Mesendoderm (in vitro differentiated cells): ENCODE measurements around the gene ZFP92.

Experiments used
- DNase-seq: peaks from one replicate; pipeline ENCODE4 v3.0.0; 2013
- H2AK5ac ChIP-seq: 2 replicates; pipeline ENCODE4 v1.6.1; 2013; ENCODE audit warnings: low read length, inconsistent platforms
- H2BK120ac ChIP-seq: 2 replicates; pipeline ENCODE4 v1.6.1; 2013; ENCODE audit warnings: low read depth, mild to moderate bottlenecking, low read length, moderate library complexity, mixed read lengths
- H2BK15ac ChIP-seq: replicated peaks from 2 replicates; pipeline ENCODE4 v1.6.1; 2013; ENCODE audit warnings: low read depth, mild to moderate bottlenecking, moderate library complexity
- H2BK5ac ChIP-seq: 2 replicates; pipeline ENCODE4 v1.6.1; 2013; ENCODE audit warnings: low read length, inconsistent platforms
- H3K18ac ChIP-seq: 2 replicates; pipeline ENCODE4 v1.6.1; 2013; ENCODE audit warnings: mild to moderate bottlenecking, low read length, mixed read lengths
- H3K23ac ChIP-seq: one replicate; pipeline ENCODE4 v1.6.1; 2013; ENCODE audit warnings: low read length
- H3K27ac ChIP-seq: 2 replicates; pipeline ENCODE4 v1.5.1; 2013; ENCODE audit warnings: low read depth, mild to moderate bottlenecking, inconsistent platforms, low read length, moderate library complexity
- H3K27me3 ChIP-seq: 2 replicates; pipeline ENCODE4 v1.6.1; 2013; ENCODE audit warnings: low read length, control low read depth, mild to moderate bottlenecking, inconsistent platforms; ENCODE audit not compliant: insufficient read depth, poor library complexity
- H3K36me3 ChIP-seq: 2 replicates; pipeline ENCODE4 v1.6.1; 2013; ENCODE audit warnings: low read length, inconsistent platforms; ENCODE audit not compliant: control insufficient read depth, insufficient read depth
- H3K4ac ChIP-seq: one replicate; pipeline ENCODE4 v1.6.1; 2013; ENCODE audit warnings: low read depth, mild to moderate bottlenecking, low read length, moderate library complexity
- H3K4me1 ChIP-seq: 2 replicates; pipeline ENCODE4 v1.6.1; 2013; ENCODE audit warnings: low read depth, low read length, inconsistent platforms; ENCODE audit not compliant: control insufficient read depth
- H3K4me2 ChIP-seq: 2 replicates; pipeline ENCODE4 v1.6.1; 2013; ENCODE audit warnings: low read length
- H3K4me3 ChIP-seq: 2 replicates; pipeline ENCODE4 v1.5.1; 2013; ENCODE audit warnings: mild to moderate bottlenecking, low read length
- H3K56ac ChIP-seq: one replicate; pipeline ENCODE4 v1.6.1; 2013; ENCODE audit warnings: low read length
- H3K79me1 ChIP-seq: 2 replicates; pipeline ENCODE4 v1.6.1; 2013; ENCODE audit warnings: low read length, inconsistent platforms
- H3K79me2 ChIP-seq: 2 replicates; pipeline ENCODE4 v1.6.1; 2013; ENCODE audit warnings: mild to moderate bottlenecking, low read length; ENCODE audit not compliant: control insufficient read depth, insufficient read depth
- H3K9ac ChIP-seq: 2 replicates; pipeline ENCODE4 v1.6.1; 2013; ENCODE audit warnings: low read length, inconsistent platforms
- H4K5ac ChIP-seq: one replicate; pipeline ENCODE4 v1.6.1; 2013; ENCODE audit warnings: low read length
- H4K8ac ChIP-seq: one replicate; pipeline ENCODE4 v1.6.1; 2013; ENCODE audit warnings: low read depth, mild to moderate bottlenecking, control low read depth, low read length, moderate library complexity
- WGBS: extraction: QIAGEN DNeasy Blood & Tissue Kit; methylation state at CpG from one replicate; pipeline ENCODE4 v1.1.7; 2013; ENCODE audit warnings: low lambda C conversion rate, missing lambda C conversion rate; ENCODE audit not compliant: insufficient coverage; ENCODE audit errors: extremely low coverage; 5-methylcytosine and 5-hydroxymethylcytosine counted together

The ZFP92 gene

DNA sequence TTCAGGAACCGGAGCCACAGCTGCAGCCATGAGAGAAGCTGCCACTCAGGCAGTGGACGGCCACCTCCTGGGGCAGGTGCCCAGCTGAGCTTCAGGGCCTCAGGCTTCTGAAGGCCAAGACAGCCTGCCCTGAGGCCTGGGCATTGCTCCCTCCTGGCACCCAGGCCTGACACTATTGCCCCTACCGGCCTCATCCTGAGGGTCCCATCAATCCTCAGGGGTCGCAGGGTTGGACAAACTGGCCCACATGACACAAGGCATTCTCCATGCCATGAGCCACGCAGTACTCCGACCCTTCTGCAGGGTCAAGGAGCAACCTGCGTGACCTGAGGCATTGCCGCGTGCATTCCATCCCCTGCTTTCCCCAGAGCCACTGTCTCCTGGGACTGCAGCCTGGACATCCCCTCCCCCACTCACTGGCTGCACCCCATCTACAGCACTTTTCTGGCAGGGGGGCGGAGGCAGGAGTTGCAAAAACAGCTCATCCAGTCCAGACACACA, 3.0 kb upstream of the ZFP92 start:
- Histone ChIP-seq H3K27me3 (no peaks in the 10 kb centered on the region), H2BK15ac (no peak overlapping the region), H3K4me1 (no peaks in the 10 kb centered on the region), H2BK5ac (no peak overlapping the region), H3K9ac (no peak overlapping the region), H3K4me2 (no peak overlapping the region), H2BK120ac (no peak overlapping the region), H3K18ac (no peak overlapping the region), H3K23ac (no peak overlapping the region), H3K79me1 (no peaks in the 10 kb centered on the region), H2AK5ac (no peak overlapping the region), H4K8ac (no peak overlapping the region), H3K27ac (no peak overlapping the region), H3K36me3 (no peaks in the 10 kb centered on the region), H3K79me2 (no peaks in the 10 kb centered on the region), H4K5ac (no peak overlapping the region), H3K56ac (no peak overlapping the region), H3K4me3 (no peak overlapping the region), H3K4ac (no peak overlapping the region)
- no peak for DNase-seq
- WGBS, result no CpG with 5 or more reads among the region's 10 CpGs

DNA sequence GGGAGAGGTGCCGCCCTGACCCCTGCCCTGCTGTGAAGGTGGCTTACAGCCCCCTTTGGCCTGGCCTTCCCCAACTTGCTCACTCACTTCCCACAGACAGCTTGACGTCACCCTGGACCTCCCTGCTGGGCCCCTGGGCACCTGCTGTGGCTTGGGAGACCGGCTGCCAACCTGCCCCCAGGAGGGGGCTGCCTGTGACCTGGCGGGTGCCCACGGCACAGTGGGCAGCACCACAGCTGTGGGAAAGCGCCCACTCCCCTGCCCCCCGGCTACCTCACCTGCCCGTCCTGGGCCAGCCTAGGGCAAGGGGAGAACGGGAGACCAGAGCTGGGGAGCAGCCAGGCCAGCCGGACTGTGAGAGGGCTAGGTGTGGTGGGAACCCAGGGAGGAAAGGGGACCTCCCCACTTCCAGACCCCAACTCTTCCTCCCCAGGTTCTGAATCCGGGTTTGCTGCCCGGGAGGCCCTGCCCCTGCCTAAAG, 2.4 kb upstream of the ZFP92 start:
- H3K27me3 ChIP-seq, result no peaks in the 10 kb centered on the region

DNA sequence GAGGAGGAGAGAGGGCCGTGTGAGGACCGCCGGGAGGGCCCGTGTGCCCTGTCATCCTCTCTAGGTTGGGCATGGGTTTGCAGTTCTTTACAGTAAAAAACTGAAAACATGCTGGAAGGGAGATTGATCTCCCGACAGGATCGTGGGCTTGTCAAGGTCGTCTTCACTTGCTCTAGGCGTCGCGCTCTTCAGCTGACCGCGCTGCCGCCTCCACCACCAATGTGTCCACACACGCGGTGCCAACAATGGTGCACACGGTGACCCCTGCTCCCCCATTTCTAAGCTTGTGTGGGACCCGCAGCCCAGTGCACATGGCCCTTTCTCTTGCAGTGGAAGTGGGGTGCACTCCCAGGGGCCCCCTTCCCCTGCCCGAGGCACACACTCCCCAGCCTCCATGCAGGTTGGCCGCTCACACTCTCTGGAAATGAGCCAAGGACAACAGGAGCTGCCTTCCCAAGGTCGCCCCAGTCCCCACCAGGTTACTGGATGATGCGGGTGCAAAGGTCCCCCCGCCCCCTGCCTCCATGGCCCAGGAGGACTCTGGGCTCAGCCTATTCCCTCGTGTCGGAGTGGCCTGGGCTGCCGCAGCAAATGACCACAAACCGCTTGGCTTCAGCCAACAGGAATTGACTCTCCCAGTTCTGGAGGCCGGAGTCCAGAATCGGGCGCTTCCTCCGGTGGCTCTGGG, 1.7 kb upstream of the ZFP92 start:
- Histone ChIP-seq H3K4me3 (no peak overlapping the region), H4K5ac (no peak overlapping the region), H3K79me1 (no peaks in the 10 kb centered on the region), H3K36me3 (no peaks in the 10 kb centered on the region), H2BK15ac (no peak overlapping the region), H3K23ac (no peak overlapping the region), H3K27me3 (no peaks in the 10 kb centered on the region), H4K8ac (no peak overlapping the region), H3K79me2 (no peaks in the 10 kb centered on the region), H3K4me1 (no peaks in the 10 kb centered on the region), H3K4me2 (no peak overlapping the region), H2AK5ac (no peak overlapping the region), H3K9ac (no peak overlapping the region), H2BK120ac (no peak overlapping the region), H2BK5ac (no peak overlapping the region), H3K56ac (no peak overlapping the region), H3K27ac (no peak overlapping the region), H3K18ac (no peak overlapping the region), H3K4ac (no peak overlapping the region)
- no CpG with 5 or more reads among the region's 30 CpGs for WGBS
- no peak for DNase-seq

More for the DNA sequence above, 2.4 kb upstream of the ZFP92 start:
- H3K4ac ChIP-seq, result no peak overlapping the region
- H2BK15ac ChIP-seq, result no peak overlapping the region
- H2BK5ac ChIP-seq, result no peak overlapping the region
- H3K23ac ChIP-seq, result no peak overlapping the region
- WGBS, result no CpG with 5 or more reads among the region's 12 CpGs
- H3K9ac ChIP-seq, result no peak overlapping the region
- no peaks in the 10 kb centered on the region for H3K79me2 ChIP-seq
- DNase-seq, result no peak
- H3K4me1 ChIP-seq, result no peaks in the 10 kb centered on the region
- H2AK5ac ChIP-seq, result no peak overlapping the region
- H3K4me3 ChIP-seq, result no peak overlapping the region
- no peaks in the 10 kb centered on the region for H3K36me3 ChIP-seq
- H2BK120ac ChIP-seq, result no peak overlapping the region
- H3K4me2 ChIP-seq, result no peak overlapping the region
- H3K79me1 ChIP-seq, result no peaks in the 10 kb centered on the region
- no peak overlapping the region for H3K56ac ChIP-seq
- H3K18ac ChIP-seq, result no peak overlapping the region
- no peak overlapping the region for H3K27ac ChIP-seq
- no peak overlapping the region for H4K8ac ChIP-seq
- H4K5ac ChIP-seq, result no peak overlapping the region

DNA sequence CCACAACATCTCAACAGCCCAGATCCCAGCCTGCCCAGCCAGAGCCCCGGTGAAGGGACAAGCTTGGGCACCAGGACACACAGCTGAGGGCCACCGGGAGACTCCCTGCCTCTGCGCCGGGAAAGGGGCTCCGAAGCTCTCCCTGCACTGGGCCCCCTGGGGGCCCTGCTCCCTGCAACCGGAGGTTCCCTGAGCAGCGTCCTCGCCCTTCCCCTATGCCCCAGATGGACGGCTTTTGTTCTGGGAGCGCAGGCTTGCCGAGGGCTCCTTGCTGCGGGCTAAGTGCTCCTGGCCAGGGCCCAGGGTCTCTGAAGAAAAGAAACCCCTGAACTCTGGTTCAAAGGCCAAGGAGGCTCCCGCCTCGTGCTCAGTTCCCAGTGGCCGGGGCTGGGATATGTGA, 899 bp upstream of the ZFP92 start:
- no CpG with 5 or more reads among the region's 15 CpGs for WGBS
- Histone ChIP-seq H3K27me3 (no peaks in the 10 kb centered on the region), H3K36me3 (no peaks in the 10 kb centered on the region)

DNA sequence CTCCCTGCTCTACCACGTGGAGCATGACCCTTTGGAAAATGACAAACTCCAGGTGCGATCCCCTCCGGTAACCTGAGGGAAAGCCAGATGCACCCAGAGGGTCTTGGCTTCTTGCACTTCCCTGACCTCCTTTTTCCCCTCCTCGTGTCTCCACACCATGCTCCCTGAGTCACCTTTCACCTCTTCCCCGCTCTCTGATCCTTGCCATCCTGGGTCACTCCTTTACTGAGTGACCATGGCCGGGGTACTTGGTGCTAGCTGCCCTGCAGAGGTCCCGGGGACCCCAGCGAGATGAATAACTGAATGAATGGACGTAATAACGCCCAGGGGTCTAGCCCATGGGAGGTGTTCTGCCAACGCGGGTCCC, 401 bp upstream of the ZFP92 start:
- Histone ChIP-seq H2BK15ac (no peak overlapping the region), H3K36me3 (no peaks in the 10 kb centered on the region), H3K27me3 (no peaks in the 10 kb centered on the region), H4K8ac (no peak overlapping the region), H3K4me3 (no peak overlapping the region), H3K4me2 (peak overlapping the region; percentile 22), H3K79me2 (no peaks in the 10 kb centered on the region), H2BK120ac (no peak overlapping the region), H3K4ac (no peak overlapping the region), H3K27ac (no peak overlapping the region), H3K9ac (no peak overlapping the region), H4K5ac (no peak overlapping the region), H3K56ac (no peak overlapping the region), H3K23ac (no peak overlapping the region), H3K18ac (no peak overlapping the region), H2AK5ac (no peak overlapping the region), H3K79me1 (no peaks in the 10 kb centered on the region), H3K4me1 (no peaks in the 10 kb centered on the region), H2BK5ac (no peak overlapping the region)
- no CpG with 5 or more reads among the region's 12 CpGs for WGBS
- DNase-seq, result no peak

More for the DNA sequence above, 899 bp upstream of the ZFP92 start:
- H2AK5ac ChIP-seq, result no peak overlapping the region
- no peak overlapping the region for H2BK120ac ChIP-seq
- no peak overlapping the region for H3K23ac ChIP-seq
- no peaks in the 10 kb centered on the region for H3K79me1 ChIP-seq
- DNase-seq, result no peak
- no peak overlapping the region for H3K9ac ChIP-seq
- no peak overlapping the region for H4K5ac ChIP-seq
- H2BK5ac ChIP-seq, result no peak overlapping the region
- no peak overlapping the region for H3K4ac ChIP-seq
- H3K79me2 ChIP-seq, result no peaks in the 10 kb centered on the region
- no peak overlapping the region for H4K8ac ChIP-seq
- no peak overlapping the region for H3K4me3 ChIP-seq
- H2BK15ac ChIP-seq, result no peak overlapping the region
- no peak overlapping the region for H3K4me2 ChIP-seq
- no peaks in the 10 kb centered on the region for H3K4me1 ChIP-seq
- no peak overlapping the region for H3K27ac ChIP-seq
- H3K18ac ChIP-seq, result no peak overlapping the region
- no peak overlapping the region for H3K56ac ChIP-seq
